Peyer's patch (tissue), 4 donors: ENCODE data around the gene ACLY. TPM values are rescaled to one million over a fixed set of nuclear protein-coding genes. Genes with fewer than 3 reads are reported as not detected.
A peak's percentile ranks its signal among the peaks of the same experiment; 100 is the strongest.

Source experiments
- DNase-seq, 3 donors: peaks; one replicate each; pipeline ENCODE4 v3.0.0-alpha.2; 2017 to 2019
- H3K27ac ChIP-seq, 4 donors: fragments of 200-600 bp; sonication (generic); one replicate each; pipeline ENCODE4 v1.5.1; 2016 to 2019
- H3K27me3 ChIP-seq, 2 donors: fragments of 200-600 bp; sonication (generic); one replicate each; pipeline ENCODE4 v1.5.1; 2019
- H3K36me3 ChIP-seq, 3 donors: fragments of 200-600 bp; sonication (generic); one replicate each; pipeline ENCODE4 v1.5.1; 2016 to 2019
- H3K4me1 ChIP-seq, 4 donors: fragments of 200-600 bp; sonication (generic); one replicate each; pipeline ENCODE4 v1.5.1; 2016 to 2019
- H3K4me3 ChIP-seq, 4 donors: fragments of 200-600 bp; sonication (generic); 1 replicate in 3 of 4; 2 replicates in 1 of 4; pipeline ENCODE4 v1.5.1; 2016 to 2019; ENCODE audit warnings: mild to moderate bottlenecking in 1 of 4
- H3K9me3 ChIP-seq, 4 donors: fragments of 200-600 bp; sonication (generic); one replicate each; pipeline ENCODE4 v1.5.1; 2016 to 2019; ENCODE audit warnings: mild to moderate bottlenecking in 1 of 4
- CTCF ChIP-seq, 6 experiments: fragments of 450-650 bp in 4 of 6; fragments of 200-600 bp in 2 of 6; sonication (generic) in 1 of 6; IDR thresholded peaks; one replicate each; pipeline ENCODE4 v1.5.1; 2017 to 2019; ENCODE audit warnings: antibody characterized with exemption in 6 of 6, mild to moderate bottlenecking in 3 of 6, moderate library complexity in 1 of 6
- POLR2A ChIP-seq, 2 donors: fragments of 450-650 bp; IDR thresholded peaks; one replicate each; pipeline ENCODE4 v1.5.1; 2017; ENCODE audit warnings: antibody characterized with exemption in 2 of 2, mild to moderate bottlenecking in 2 of 2, moderate library complexity in 2 of 2
- total RNA-seq, 4 donors: library from RNA; depleted of rRNA; stranded (reverse); fragments of >200 nt; gene quantifications; one replicate each; pipeline ENCODE4 v1.1.0, GENCODE V29; 2016

The ACLY gene
- total RNA-seq, 4 donors from 2014 or later: 54.5 to 108 (median 74.0) TPM

- Histone ChIP-seq H3K9me3 (no peaks in the 10 kb centered on the region), H3K4me1 (peaks cover 0 to 42% (median 4%) of the 10 kb centered on the region in 4 donors), H3K27me3 (no peaks in the 10 kb centered on the region), H3K4me3 (no peak overlapping the region), H3K27ac (peak overlapping the region in 1 of 4 donors; percentile 32), H3K36me3 (peaks cover 0 to 48% (median 0%) of the 10 kb centered on the region in 3 donors)
- TF ChIP-seq POLR2A (IDR thresholded peaks at IDR 0.05) (no peak), CTCF (IDR thresholded peaks at IDR 0.05) (no peak)
- DNase-seq: no peak
Observed at GRCh38 chr17:41913798-41914197, 5.0 kb downstream of the ACLY start.

- Histone ChIP-seq H3K27me3 (no peaks in the 10 kb centered on the region), H3K4me1 (peaks cover 0 to 46% (median 4%) of the 10 kb centered on the region in 4 donors), H3K27ac (no peak overlapping the region), H3K4me3 (no peak overlapping the region), H3K36me3 (peaks cover 0 to 53% (median 0%) of the 10 kb centered on the region in 3 donors), H3K9me3 (no peaks in the 10 kb centered on the region)
- DNase-seq: no peak
- TF ChIP-seq POLR2A (IDR thresholded peaks at IDR 0.05): no peak
- no peak for TF ChIP-seq CTCF (IDR thresholded peaks at IDR 0.05)
Observed at GRCh38 chr17:41912925-41913324, 5.8 kb downstream of the ACLY start.

GRCh38 chr17:41910701-41911391, 7.9 kb downstream of the ACLY start:
- Histone ChIP-seq H3K4me1 (peaks cover 0 to 45% (median 0%) of the 10 kb centered on the region in 4 donors), H3K4me3 (no peak overlapping the region), H3K36me3 (peaks cover 0 to 72% (median 0%) of the 10 kb centered on the region in 3 donors), H3K9me3 (no peaks in the 10 kb centered on the region), H3K27ac (no peak overlapping the region), H3K27me3 (no peaks in the 10 kb centered on the region)
- DNase-seq: no peak
- no peak for TF ChIP-seq POLR2A (IDR thresholded peaks at IDR 0.05)

- Histone ChIP-seq H3K4me1 (peaks cover 0 to 28% (median 0%) of the 10 kb centered on the region in 4 donors), H3K9me3 (no peaks in the 10 kb centered on the region), H3K27me3 (no peaks in the 10 kb centered on the region), H3K4me3 (no peak overlapping the region), H3K36me3 (peaks cover 0 to 87% (median 0%) of the 10 kb centered on the region in 3 donors), H3K27ac (peak overlapping the region in 1 of 4 donors; percentile 2)
- DNase-seq: no peak
- no peak for TF ChIP-seq POLR2A (IDR thresholded peaks at IDR 0.05)
- no peak for TF ChIP-seq CTCF (IDR thresholded peaks at IDR 0.05)
Observed at GRCh38 chr17:41909088-41909487, 9.7 kb downstream of the ACLY start.

GRCh38 chr17:41907633-41908539, 10.9 kb downstream of the ACLY start:
- peaks cover 0 to 86% (median 0%) of the 10 kb centered on the region in 3 donors for H3K36me3 ChIP-seq
- no peaks in the 10 kb centered on the region for H3K9me3 ChIP-seq
- H3K4me3 ChIP-seq: no peak overlapping the region
- H3K4me1 ChIP-seq: peaks cover 0 to 22% (median 0%) of the 10 kb centered on the region in 4 donors
- peak in 2 of 3 donors; percentile 75 to 79 for DNase-seq
- TF ChIP-seq CTCF (IDR thresholded peaks at IDR 0.05) (no peak), POLR2A (IDR thresholded peaks at IDR 0.05) (no peak)
- H3K27ac ChIP-seq: peak overlapping the region in 3 of 4 donors; percentile 3 to 62 (median 61)
- no peaks in the 10 kb centered on the region for H3K27me3 ChIP-seq
